Liver (tissue), 3 donors: ENCODE results near the gene SNAPC4.

Source experiments
- GABPA ChIP-seq, 2 donors: IDR thresholded peaks in 1 of 2; conservative IDR thresholded peaks in 1 of 2; 2 replicates each; pipeline ENCODE4 v1.6.1; 2016; ENCODE audit warnings: antibody characterized with exemption in 2 of 2, mild to moderate bottlenecking in 1 of 2, moderate library complexity in 1 of 2
- TF ChIP-seq, protein P1 (sequence below): IDR thresholded peaks from 2 replicates; pipeline ENCODE4 v1.6.1; 2016; ENCODE audit warnings: antibody characterized with exemption
- TF ChIP-seq, protein P2 (sequence below): fragments of 150-350 bp; IDR thresholded peaks from 2 replicates; pipeline ENCODE4 v1.5.1; 2017; ENCODE audit warnings: improper control_type of control experiment, low read depth, low read length; ENCODE audit not compliant: missing input control
- TF ChIP-seq, protein P3 (sequence below): IDR thresholded peaks from 2 replicates; pipeline ENCODE4 v1.6.1; 2016; ENCODE audit warnings: antibody characterized with exemption
- TF ChIP-seq, protein P4 (sequence below): IDR thresholded peaks from 2 replicates; pipeline ENCODE4 v1.6.1; 2016; ENCODE audit warnings: antibody characterized with exemption, mild to moderate bottlenecking
- donor health status: healthy.
- donor health status: healthy.

- TF ChIP-seq, protein P1, sequence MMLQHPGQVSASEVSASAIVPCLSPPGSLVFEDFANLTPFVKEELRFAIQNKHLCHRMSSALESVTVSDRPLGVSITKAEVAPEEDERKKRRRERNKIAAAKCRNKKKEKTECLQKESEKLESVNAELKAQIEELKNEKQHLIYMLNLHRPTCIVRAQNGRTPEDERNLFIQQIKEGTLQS, result no peak
- TF ChIP-seq GABPA (IDR thresholded peaks at IDR 0.05 in 1 of 2, conservative IDR thresholded peaks at IDR 0.05 in 1 of 2), result no peak
- TF ChIP-seq, protein P2, sequence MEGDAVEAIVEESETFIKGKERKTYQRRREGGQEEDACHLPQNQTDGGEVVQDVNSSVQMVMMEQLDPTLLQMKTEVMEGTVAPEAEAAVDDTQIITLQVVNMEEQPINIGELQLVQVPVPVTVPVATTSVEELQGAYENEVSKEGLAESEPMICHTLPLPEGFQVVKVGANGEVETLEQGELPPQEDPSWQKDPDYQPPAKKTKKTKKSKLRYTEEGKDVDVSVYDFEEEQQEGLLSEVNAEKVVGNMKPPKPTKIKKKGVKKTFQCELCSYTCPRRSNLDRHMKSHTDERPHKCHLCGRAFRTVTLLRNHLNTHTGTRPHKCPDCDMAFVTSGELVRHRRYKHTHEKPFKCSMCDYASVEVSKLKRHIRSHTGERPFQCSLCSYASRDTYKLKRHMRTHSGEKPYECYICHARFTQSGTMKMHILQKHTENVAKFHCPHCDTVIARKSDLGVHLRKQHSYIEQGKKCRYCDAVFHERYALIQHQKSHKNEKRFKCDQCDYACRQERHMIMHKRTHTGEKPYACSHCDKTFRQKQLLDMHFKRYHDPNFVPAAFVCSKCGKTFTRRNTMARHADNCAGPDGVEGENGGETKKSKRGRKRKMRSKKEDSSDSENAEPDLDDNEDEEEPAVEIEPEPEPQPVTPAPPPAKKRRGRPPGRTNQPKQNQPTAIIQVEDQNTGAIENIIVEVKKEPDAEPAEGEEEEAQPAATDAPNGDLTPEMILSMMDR, result no peak
- TF ChIP-seq, protein P3, sequence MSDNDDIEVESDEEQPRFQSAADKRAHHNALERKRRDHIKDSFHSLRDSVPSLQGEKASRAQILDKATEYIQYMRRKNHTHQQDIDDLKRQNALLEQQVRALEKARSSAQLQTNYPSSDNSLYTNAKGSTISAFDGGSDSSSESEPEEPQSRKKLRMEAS, result no peak
- TF ChIP-seq, protein P4, sequence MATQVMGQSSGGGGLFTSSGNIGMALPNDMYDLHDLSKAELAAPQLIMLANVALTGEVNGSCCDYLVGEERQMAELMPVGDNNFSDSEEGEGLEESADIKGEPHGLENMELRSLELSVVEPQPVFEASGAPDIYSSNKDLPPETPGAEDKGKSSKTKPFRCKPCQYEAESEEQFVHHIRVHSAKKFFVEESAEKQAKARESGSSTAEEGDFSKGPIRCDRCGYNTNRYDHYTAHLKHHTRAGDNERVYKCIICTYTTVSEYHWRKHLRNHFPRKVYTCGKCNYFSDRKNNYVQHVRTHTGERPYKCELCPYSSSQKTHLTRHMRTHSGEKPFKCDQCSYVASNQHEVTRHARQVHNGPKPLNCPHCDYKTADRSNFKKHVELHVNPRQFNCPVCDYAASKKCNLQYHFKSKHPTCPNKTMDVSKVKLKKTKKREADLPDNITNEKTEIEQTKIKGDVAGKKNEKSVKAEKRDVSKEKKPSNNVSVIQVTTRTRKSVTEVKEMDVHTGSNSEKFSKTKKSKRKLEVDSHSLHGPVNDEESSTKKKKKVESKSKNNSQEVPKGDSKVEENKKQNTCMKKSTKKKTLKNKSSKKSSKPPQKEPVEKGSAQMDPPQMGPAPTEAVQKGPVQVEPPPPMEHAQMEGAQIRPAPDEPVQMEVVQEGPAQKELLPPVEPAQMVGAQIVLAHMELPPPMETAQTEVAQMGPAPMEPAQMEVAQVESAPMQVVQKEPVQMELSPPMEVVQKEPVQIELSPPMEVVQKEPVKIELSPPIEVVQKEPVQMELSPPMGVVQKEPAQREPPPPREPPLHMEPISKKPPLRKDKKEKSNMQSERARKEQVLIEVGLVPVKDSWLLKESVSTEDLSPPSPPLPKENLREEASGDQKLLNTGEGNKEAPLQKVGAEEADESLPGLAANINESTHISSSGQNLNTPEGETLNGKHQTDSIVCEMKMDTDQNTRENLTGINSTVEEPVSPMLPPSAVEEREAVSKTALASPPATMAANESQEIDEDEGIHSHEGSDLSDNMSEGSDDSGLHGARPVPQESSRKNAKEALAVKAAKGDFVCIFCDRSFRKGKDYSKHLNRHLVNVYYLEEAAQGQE, result no peak
These were observed 39.9 kb downstream of the SNAPC4 start for GRCh38 chr9:136359774-136360718.
